A549 (cell line): ENCODE results near the gene WDR26. TPM values are rescaled to one million over a fixed set of nuclear protein-coding genes. Genes with fewer than 3 reads are reported as not detected.
A peak's percentile ranks its signal among the peaks of the same experiment; 100 is the strongest.

Experiments
- ATAC-seq, 2 experiments: fragments of 200-7000 bp in 1 of 2; fragments of >200 bp in 1 of 2; cut with Nextera tagmentation in 1 of 2; cut with Tn5 transposase in 1 of 2; 3 replicates each; pipeline versions ENCODE4 v1.8.0 to v1.9.1; 2018 to 2020; ENCODE audit warnings: mild to moderate bottlenecking in 1 of 2, moderate library complexity in 1 of 2
- CTCF ChIA-PET: fragments of 300-600 bp; sonication (Branson Sonifier 250); formaldehyde crosslinking; extraction: SDS; loops from one replicate; lab custom pipeline; 2021; ENCODE audit warnings: antibody characterized with exemption, inconsistent platforms; lab: Yijun Ruan, JAX
- POLR2A ChIA-PET: fragments of 350-600 bp; formaldehyde crosslinking; extraction: SDS; loops from one replicate; lab custom pipeline; 2021; ENCODE audit warnings: antibody characterized with exemption, inconsistent platforms; lab: Yijun Ruan, JAX
- DNase-seq, 2 experiments: peaks; one replicate each; pipeline versions ENCODE4 v3.0.0 to v3.0.0-alpha.2; 2011 to 2016; ENCODE audit warnings: low read depth in 1 of 2, low spot score in 1 of 2
- FAIRE-seq: peaks from 2 replicates; lab custom pipeline; 2011; peaks lifted over from hg19 to GRCh38; lab: Jason Lieb, UNC
- H3K27ac ChIP-seq, 2 experiments: fragments of >200 bp; sonication (Bioruptor Twin); formaldehyde crosslinking; 3 replicates each; pipeline ENCODE4 v1.5.1; 2016 to 2017
- H3K4me1 ChIP-seq: fragments of >200 bp; sonication (Bioruptor Twin); formaldehyde crosslinking; 3 replicates; pipeline ENCODE4 v1.6.1; 2016
- H3K4me2 ChIP-seq: fragments of >200 bp; sonication (Bioruptor Twin); formaldehyde crosslinking; 3 replicates; pipeline ENCODE4 v1.6.1; 2016
- H3K4me3 ChIP-seq: fragments of >200 bp; sonication (Bioruptor Twin); formaldehyde crosslinking; 3 replicates; pipeline ENCODE4 v1.5.1; 2016
- H3K9me3 ChIP-seq: fragments of >200 bp; sonication (Bioruptor Twin); formaldehyde crosslinking; 3 replicates; pipeline ENCODE4 v1.6.1; 2016
- CBX8 ChIP-seq: fragments of 200-600 bp; sonication (generic); IDR thresholded peaks from 2 replicates; pipeline ENCODE4 v1.6.1; 2016
- FOSL2 ChIP-seq, 2 experiments: fragments of 450-650 bp in 1 of 2; fragments of >200 bp in 1 of 2; sonication (Bioruptor Twin) in 1 of 2; formaldehyde crosslinking; IDR thresholded peaks; 2 replicates each; pipeline versions ENCODE4 v1.5.0 to v1.6.1; 2016 to 2020; ENCODE audit warnings: mild to moderate bottlenecking in 1 of 2, moderate library complexity in 1 of 2
- HES2 ChIP-seq: fragments of >200 bp; sonication (Bioruptor Twin); formaldehyde crosslinking; IDR thresholded peaks from 2 replicates; pipeline ENCODE4 v1.6.1; 2016
- HMGXB4 ChIP-seq: fragments of 250-450 bp; sonication (Bioruptor Pico); IDR thresholded peaks from 2 replicates; pipeline ENCODE4 v1.5.0; 2021; ENCODE audit warnings: mild to moderate bottlenecking, moderate library complexity, borderline replicate concordance
- KDM1A ChIP-seq: fragments of 200-600 bp; sonication (generic); IDR thresholded peaks from 2 replicates; pipeline ENCODE4 v1.6.1; 2016; ENCODE audit warnings: low read depth, mild to moderate bottlenecking
- KDM5A ChIP-seq: fragments of 200-600 bp; sonication (generic); IDR thresholded peaks from 2 replicates; pipeline ENCODE4 v1.6.1; 2016; ENCODE audit warnings: antibody characterized with exemption, mild to moderate bottlenecking
- MAZ ChIP-seq: fragments of 150-350 bp; IDR thresholded peaks from 2 replicates; pipeline ENCODE4 v1.6.1; 2014; ENCODE audit warnings: antibody characterized with exemption, low read depth, low read length, borderline replicate concordance
- MYC ChIP-seq: IDR thresholded peaks from 2 replicates; pipeline ENCODE4 v1.6.1; 2012; ENCODE audit warnings: mild to moderate bottlenecking, inconsistent platforms, low read length, improper control_type of control experiment, borderline replicate concordance
- NFE2L2 ChIP-seq: fragments of 150-350 bp; conservative IDR thresholded peaks from 2 replicates; pipeline ENCODE4 v1.6.1; 2014; ENCODE audit warnings: low read length
- NPAS2 ChIP-seq: fragments of 250-450 bp; sonication (Bioruptor Pico); IDR thresholded peaks from 2 replicates; pipeline ENCODE4 v1.8.0; 2022; ENCODE audit warnings: mild to moderate bottlenecking, moderate library complexity, borderline replicate concordance
- NR3C1 ChIP-seq: fragments of >200 bp; sonication (Bioruptor Twin); formaldehyde crosslinking; IDR thresholded peaks from 3 replicates; pipeline ENCODE4 v1.6.1; 2017
- PHF8 ChIP-seq: fragments of 200-600 bp; sonication (generic); IDR thresholded peaks from 2 replicates; pipeline ENCODE4 v1.6.1; 2016; ENCODE audit warnings: low read depth, mild to moderate bottlenecking, antibody characterized with exemption, moderate library complexity, borderline replicate concordance
- POLR2A ChIP-seq: IDR thresholded peaks from 2 replicates; pipeline ENCODE4 v1.6.1; 2012; ENCODE audit warnings: mild to moderate bottlenecking, low read length
- RARB ChIP-seq: fragments of 250-450 bp; sonication (Bioruptor Pico); IDR thresholded peaks from 2 replicates; pipeline ENCODE4 v1.8.0; 2021; ENCODE audit warnings: mild to moderate bottlenecking, moderate library complexity
- RCOR1 ChIP-seq: fragments of 150-350 bp; IDR thresholded peaks from 2 replicates; pipeline ENCODE4 v1.6.1; 2014; ENCODE audit warnings: antibody characterized with exemption, low read length, low read depth
- REST ChIP-seq: fragments of 200-600 bp; sonication (generic); IDR thresholded peaks from 2 replicates; pipeline ENCODE4 v1.6.1; 2016; ENCODE audit warnings: antibody characterized with exemption, mild to moderate bottlenecking, moderate library complexity
- RFX5 ChIP-seq: fragments of 450-650 bp; IDR thresholded peaks from 2 replicates; pipeline ENCODE4 v1.7.1; 2014; ENCODE audit warnings: antibody characterized with exemption, mild to moderate bottlenecking, moderate library complexity
- TFCP2L1 ChIP-seq: fragments of 250-450 bp; sonication (Bioruptor Pico); IDR thresholded peaks from 2 replicates; pipeline ENCODE4 v1.5.0; 2021; ENCODE audit warnings: mild to moderate bottlenecking
- USF2 ChIP-seq: fragments of 450-650 bp; IDR thresholded peaks from 2 replicates; pipeline ENCODE4 v1.6.1; 2014; ENCODE audit warnings: antibody characterized with exemption
- ZC3H11A ChIP-seq: fragments of 450-650 bp; IDR thresholded peaks from 2 replicates; pipeline ENCODE4 v1.6.1; 2014; ENCODE audit warnings: antibody characterized with exemption, mild to moderate bottlenecking
- WGBS: methylation state at CpG from one replicate; pipeline ENCODE4 v1.1.6; 2017; ENCODE audit errors: missing lambda C conversion rate; 5-methylcytosine and 5-hydroxymethylcytosine counted together
- polyA plus RNA-seq, 4 experiments: library from polyadenylated mRNA; depleted of rRNA in 3 of 4; stranded (reverse); fragments of >200 nt; fragmentation: RNase III in 1 of 4; extraction: RNeasy Plus Mini Kit Qiagen cat#74134 plus additional on column Dnase treatment in 1 of 4; gene quantifications; 2 replicates in 3 of 4; 3 replicates in 1 of 4; pipeline ENCODE4 v1.2.3, GENCODE V29; 2011 to 2017
- TF ChIP-seq, protein P1 (sequence below): fragments of 250-450 bp; sonication (Bioruptor Pico); IDR thresholded peaks from 2 replicates; pipeline ENCODE4 v1.5.0; 2020; ENCODE audit warnings: low read depth, mild to moderate bottlenecking, moderate library complexity
- TF ChIP-seq, protein P2 (sequence below): fragments of >200 bp; sonication (Bioruptor Twin); formaldehyde crosslinking; IDR thresholded peaks from 3 replicates; pipeline ENCODE4 v1.5.1; 2016
- TF ChIP-seq, protein P3 (sequence below): IDR thresholded peaks from 2 replicates; pipeline ENCODE4 v1.6.1; 2012
- TF ChIP-seq, protein P4 (sequence below): IDR thresholded peaks from 2 replicates; pipeline ENCODE4 v1.6.1; 2012; ENCODE audit warnings: low read depth, borderline replicate concordance

WDR26 gene
- polyA plus RNA-seq, 2 of the 4 experiments (the other 2 are of a cell fraction) = 38.4 to 45.2 TPM

DNA sequence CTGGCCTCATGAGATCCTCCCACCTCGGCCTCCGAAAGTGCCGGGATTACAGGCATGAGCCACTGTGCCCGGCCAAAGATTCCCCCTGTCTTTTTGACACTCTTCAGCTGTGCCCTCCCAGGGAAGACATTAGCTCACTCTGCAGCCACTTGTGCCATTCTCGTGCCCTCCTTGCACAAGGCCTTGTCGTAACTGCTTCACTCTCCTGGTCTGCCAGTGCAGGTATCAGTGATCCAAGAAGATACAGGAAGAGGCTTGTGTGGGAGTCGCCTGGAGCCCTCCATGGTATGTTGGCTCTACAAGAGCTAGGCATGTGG is 22.0 kb upstream of the WDR26 start:
- Histone ChIP-seq H3K9me3 (no peaks in the 10 kb centered on the region), H3K27ac (peak overlapping the region in 1 of 2 experiments; percentile 66; a peak in 3 of 6 replicates), H3K4me1 (peaks cover 9% of the 10 kb centered on the region), H3K4me3 (no peak overlapping the region), H3K4me2 (peak overlapping the region; percentile 50; the same call in 1 of the 3 replicates)
- ATAC-seq (no peak; a peak in 1 of 6 replicates), DNase-seq (no peak), FAIRE-seq (no peak)
- POLR2A ChIA-PET = interaction anchor here (1.9 kb wide), 1 partner anchor 22 kb away, joined by 8 read pairs; the partner anchor contains the start of gene WDR26
- no peak for TF ChIP-seq ZC3H11A
- TF ChIP-seq HES2 = no peak
- no peak for TF ChIP-seq HMGXB4 (CRISPR knock-in tag)
- TF ChIP-seq KDM5A = no peak
- no peak for TF ChIP-seq NFE2L2
- TF ChIP-seq, protein P1, sequence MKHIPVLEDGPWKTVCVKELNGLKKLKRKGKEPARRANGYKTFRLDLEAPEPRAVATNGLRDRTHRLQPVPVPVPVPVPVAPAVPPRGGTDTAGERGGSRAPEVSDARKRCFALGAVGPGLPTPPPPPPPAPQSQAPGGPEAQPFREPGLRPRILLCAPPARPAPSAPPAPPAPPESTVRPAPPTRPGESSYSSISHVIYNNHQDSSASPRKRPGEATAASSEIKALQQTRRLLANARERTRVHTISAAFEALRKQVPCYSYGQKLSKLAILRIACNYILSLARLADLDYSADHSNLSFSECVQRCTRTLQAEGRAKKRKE (CRISPR knock-in tag) = no peak
- no peak for TF ChIP-seq TFCP2L1 (CRISPR knock-in tag)
- TF ChIP-seq KDM1A = no peak
- TF ChIP-seq FOSL2 (IDR thresholded peaks at IDR 0.05) = no peak
- TF ChIP-seq FOSL2 (CRISPR knock-in tag; IDR thresholded peaks at IDR 0.05) = no peak
- TF ChIP-seq CBX8 = no peak
- no peak for TF ChIP-seq RARB (CRISPR knock-in tag)
- TF ChIP-seq MAZ = no peak
- TF ChIP-seq RFX5 = no peak
- no peak for TF ChIP-seq RCOR1
- TF ChIP-seq USF2 = no peak
- no peak for TF ChIP-seq POLR2A
- TF ChIP-seq PHF8 = no peak
- no peak for TF ChIP-seq MYC
- WGBS = 93% methylated on average over 7 of the region's 7 CpGs
- CTCF ChIA-PET = interaction anchor here (0.6 to 5.3 kb wide), 21 partner anchors 9 to 362 kb away, joined by 3 to 34 read pairs (median 7); no protein-coding TSS in a partner anchor

- no peak overlapping the region for H3K4me2 ChIP-seq
- peaks cover 9% of the 10 kb centered on the region for H3K4me1 ChIP-seq
- no peak for FAIRE-seq
- 71% methylated on average over 8 of the region's 8 CpGs for WGBS
- POLR2A ChIA-PET = interaction anchor here (0.6 to 0.7 kb wide), 2 partner anchors 50 to 803 kb away, joined by 3 to 7 read pairs; no protein-coding TSS in a partner anchor
- H3K9me3 ChIP-seq = no peaks in the 10 kb centered on the region
- CTCF ChIA-PET = interaction anchor here (0.9 kb wide), 1 partner anchor 19 kb away, joined by 3 read pairs; no protein-coding TSS in a partner anchor
- no peak overlapping the region for H3K27ac ChIP-seq
- DNase-seq = no peak
- ATAC-seq = no peak
- H3K4me3 ChIP-seq = no peak overlapping the region
- no peak for TF ChIP-seq NR3C1
- TF ChIP-seq, protein P2, sequence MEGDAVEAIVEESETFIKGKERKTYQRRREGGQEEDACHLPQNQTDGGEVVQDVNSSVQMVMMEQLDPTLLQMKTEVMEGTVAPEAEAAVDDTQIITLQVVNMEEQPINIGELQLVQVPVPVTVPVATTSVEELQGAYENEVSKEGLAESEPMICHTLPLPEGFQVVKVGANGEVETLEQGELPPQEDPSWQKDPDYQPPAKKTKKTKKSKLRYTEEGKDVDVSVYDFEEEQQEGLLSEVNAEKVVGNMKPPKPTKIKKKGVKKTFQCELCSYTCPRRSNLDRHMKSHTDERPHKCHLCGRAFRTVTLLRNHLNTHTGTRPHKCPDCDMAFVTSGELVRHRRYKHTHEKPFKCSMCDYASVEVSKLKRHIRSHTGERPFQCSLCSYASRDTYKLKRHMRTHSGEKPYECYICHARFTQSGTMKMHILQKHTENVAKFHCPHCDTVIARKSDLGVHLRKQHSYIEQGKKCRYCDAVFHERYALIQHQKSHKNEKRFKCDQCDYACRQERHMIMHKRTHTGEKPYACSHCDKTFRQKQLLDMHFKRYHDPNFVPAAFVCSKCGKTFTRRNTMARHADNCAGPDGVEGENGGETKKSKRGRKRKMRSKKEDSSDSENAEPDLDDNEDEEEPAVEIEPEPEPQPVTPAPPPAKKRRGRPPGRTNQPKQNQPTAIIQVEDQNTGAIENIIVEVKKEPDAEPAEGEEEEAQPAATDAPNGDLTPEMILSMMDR = no peak
- TF ChIP-seq HES2 = no peak
- no peak for TF ChIP-seq KDM1A
- TF ChIP-seq, protein P3, sequence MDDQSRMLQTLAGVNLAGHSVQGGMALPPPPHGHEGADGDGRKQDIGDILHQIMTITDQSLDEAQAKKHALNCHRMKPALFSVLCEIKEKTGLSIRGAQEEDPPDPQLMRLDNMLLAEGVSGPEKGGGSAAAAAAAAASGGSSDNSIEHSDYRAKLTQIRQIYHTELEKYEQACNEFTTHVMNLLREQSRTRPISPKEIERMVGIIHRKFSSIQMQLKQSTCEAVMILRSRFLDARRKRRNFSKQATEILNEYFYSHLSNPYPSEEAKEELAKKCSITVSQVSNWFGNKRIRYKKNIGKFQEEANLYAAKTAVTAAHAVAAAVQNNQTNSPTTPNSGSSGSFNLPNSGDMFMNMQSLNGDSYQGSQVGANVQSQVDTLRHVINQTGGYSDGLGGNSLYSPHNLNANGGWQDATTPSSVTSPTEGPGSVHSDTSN = no peak
- TF ChIP-seq NPAS2 (CRISPR knock-in tag) = no peak
- TF ChIP-seq PHF8 = no peak
- TF ChIP-seq REST = no peak
- no peak for TF ChIP-seq RARB (CRISPR knock-in tag)
- TF ChIP-seq, protein P4, sequence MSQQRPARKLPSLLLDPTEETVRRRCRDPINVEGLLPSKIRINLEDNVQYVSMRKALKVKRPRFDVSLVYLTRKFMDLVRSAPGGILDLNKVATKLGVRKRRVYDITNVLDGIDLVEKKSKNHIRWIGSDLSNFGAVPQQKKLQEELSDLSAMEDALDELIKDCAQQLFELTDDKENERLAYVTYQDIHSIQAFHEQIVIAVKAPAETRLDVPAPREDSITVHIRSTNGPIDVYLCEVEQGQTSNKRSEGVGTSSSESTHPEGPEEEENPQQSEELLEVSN = no peak
- no peak for TF ChIP-seq RCOR1
These were observed 19.9 kb upstream of the WDR26 start for GRCh38 chr1:224454402-224455055.
